Lung microvascular endothelial cell (primary cell): ENCODE data around the gene PDE7B. TPM values are rescaled to one million over a fixed set of nuclear protein-coding genes. Genes with fewer than 3 reads are reported as not detected.

Source experiments
- DNase-seq, 2 donors: peaks; one replicate each; pipeline versions ENCODE4 v3.0.0 to v3.0.0-alpha.2; 2010; ENCODE audit warnings: low read depth in 2 of 2
- total RNA-seq: library from RNA; depleted of rRNA; stranded (reverse); fragments of >200 nt; gene quantifications from 2 replicates; pipeline ENCODE4 v1.2.1, GENCODE V29; 2014

The PDE7B gene
- total RNA-seq, 1 donor from 2014 or later: 19.4 TPM

GRCh38 chr6:136063096-136063495 lies 211.6 kb downstream of the PDE7B start:
- no peak for DNase-seq

GRCh38 chr6:136066005-136066404 lies 214.5 kb downstream of the PDE7B start:
- DNase-seq: peak; percentile 5 to 48

- DNase-seq: peak; percentile 81 to 88
Observed at GRCh38 chr6:136067731-136068341, 216.3 kb downstream of the PDE7B start.

- peak; percentile 20 to 73 for DNase-seq
Observed at GRCh38 chr6:136069119-136069518, 217.6 kb downstream of the PDE7B start.

GRCh38 chr6:136070815-136071214 lies 219.3 kb downstream of the PDE7B start:
- no peak for DNase-seq

- no peak for DNase-seq
Observed at GRCh38 chr6:136072691-136073090, 221.2 kb downstream of the PDE7B start.

- no peak for DNase-seq
Observed at GRCh38 chr6:136073216-136073615, 221.7 kb downstream of the PDE7B start.

GRCh38 chr6:136076496-136076895 lies 225.0 kb downstream of the PDE7B start:
- DNase-seq: no peak

- peak; percentile 88 to 94 for DNase-seq
Observed at GRCh38 chr6:136077834-136078576, 226.5 kb downstream of the PDE7B start.

- no peak for DNase-seq
Observed at GRCh38 chr6:136079701-136080565, 228.4 kb downstream of the PDE7B start.

GRCh38 chr6:136083540-136083939 lies 232.0 kb downstream of the PDE7B start:
- DNase-seq: no peak

GRCh38 chr6:136084403-136084802 lies 232.9 kb downstream of the PDE7B start:
- no peak for DNase-seq

GRCh38 chr6:136085370-136086115 lies 234.0 kb downstream of the PDE7B start:
- no peak for DNase-seq

GRCh38 chr6:136086686-136087085 lies 235.2 kb downstream of the PDE7B start:
- no peak for DNase-seq

- no peak for DNase-seq
Observed at GRCh38 chr6:136087986-136088385, 236.5 kb downstream of the PDE7B start.

GRCh38 chr6:136088693-136089092 lies 237.2 kb downstream of the PDE7B start:
- DNase-seq: no peak

- no peak for DNase-seq
Observed at GRCh38 chr6:136089876-136090275, 238.4 kb downstream of the PDE7B start.

GRCh38 chr6:136090929-136091328 lies 239.4 kb downstream of the PDE7B start:
- DNase-seq: no peak

- DNase-seq: no peak
Observed at GRCh38 chr6:136092897-136093296, 241.4 kb downstream of the PDE7B start.

GRCh38 chr6:136093835-136094234 lies 242.3 kb downstream of the PDE7B start:
- DNase-seq: no peak

GRCh38 chr6:136094812-136095211 lies 243.3 kb downstream of the PDE7B start:
- DNase-seq: no peak
